ENCODE results near the gene TRMT1.

The TRMT1 gene

DNA sequence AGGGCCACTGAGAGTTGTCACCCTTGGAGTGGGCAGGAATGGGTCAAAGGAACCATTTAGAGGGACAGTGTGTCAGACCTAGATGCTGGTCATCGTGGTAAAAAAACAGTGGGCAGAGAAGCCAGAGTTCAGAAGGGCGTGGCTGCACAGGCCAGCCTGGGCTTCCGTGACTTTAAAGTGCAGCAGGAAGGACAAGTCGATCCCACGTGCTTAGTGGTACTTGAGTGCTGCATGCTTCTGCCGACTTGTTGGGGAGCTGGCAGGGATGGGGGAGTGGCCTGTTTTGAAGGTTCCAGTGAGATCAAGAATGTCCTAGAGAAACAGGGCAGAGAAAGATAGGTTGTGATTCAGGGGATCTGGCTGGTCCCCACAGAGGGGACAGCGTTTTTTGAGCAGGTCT is 30.9 kb downstream of the TRMT1 start:
- Histone ChIP-seq H3K4me3 (no peak overlapping the region), H3K27ac (peak overlapping the region in 1 of 2 donors; percentile 77)
- no peak for DNase-seq (ENCODE audit: low spot score)
- TF ChIP-seq, protein P1, sequence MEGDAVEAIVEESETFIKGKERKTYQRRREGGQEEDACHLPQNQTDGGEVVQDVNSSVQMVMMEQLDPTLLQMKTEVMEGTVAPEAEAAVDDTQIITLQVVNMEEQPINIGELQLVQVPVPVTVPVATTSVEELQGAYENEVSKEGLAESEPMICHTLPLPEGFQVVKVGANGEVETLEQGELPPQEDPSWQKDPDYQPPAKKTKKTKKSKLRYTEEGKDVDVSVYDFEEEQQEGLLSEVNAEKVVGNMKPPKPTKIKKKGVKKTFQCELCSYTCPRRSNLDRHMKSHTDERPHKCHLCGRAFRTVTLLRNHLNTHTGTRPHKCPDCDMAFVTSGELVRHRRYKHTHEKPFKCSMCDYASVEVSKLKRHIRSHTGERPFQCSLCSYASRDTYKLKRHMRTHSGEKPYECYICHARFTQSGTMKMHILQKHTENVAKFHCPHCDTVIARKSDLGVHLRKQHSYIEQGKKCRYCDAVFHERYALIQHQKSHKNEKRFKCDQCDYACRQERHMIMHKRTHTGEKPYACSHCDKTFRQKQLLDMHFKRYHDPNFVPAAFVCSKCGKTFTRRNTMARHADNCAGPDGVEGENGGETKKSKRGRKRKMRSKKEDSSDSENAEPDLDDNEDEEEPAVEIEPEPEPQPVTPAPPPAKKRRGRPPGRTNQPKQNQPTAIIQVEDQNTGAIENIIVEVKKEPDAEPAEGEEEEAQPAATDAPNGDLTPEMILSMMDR (IDR thresholded peaks at IDR 0.05): no peak

DNA sequence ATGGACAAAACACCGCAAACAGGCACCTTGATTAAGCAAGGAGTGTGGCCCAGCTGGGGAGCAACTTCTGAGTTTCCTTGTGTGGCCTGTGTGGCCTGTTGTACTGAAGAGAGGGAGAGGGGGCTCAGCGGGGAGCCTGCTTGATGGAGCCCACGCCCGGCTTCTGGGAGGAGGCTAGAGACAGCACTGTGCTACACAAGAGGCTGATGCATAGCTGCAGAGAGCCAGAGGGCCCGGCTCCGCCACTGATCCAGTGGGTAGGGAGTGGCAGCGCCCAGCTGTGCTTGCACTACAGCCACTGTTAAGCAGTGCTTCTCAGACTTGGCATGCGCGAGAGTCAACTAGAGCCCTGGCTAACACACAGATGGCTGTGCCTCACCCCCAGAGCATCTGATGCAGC is 32.9 kb downstream of the TRMT1 start:
- DNase-seq (ENCODE audit: low spot score): no peak
- TF ChIP-seq, protein P1 (IDR thresholded peaks at IDR 0.05): no peak
- peak overlapping the region; percentile 19 to 78 for H3K27ac ChIP-seq
- no peak overlapping the region for H3K4me3 ChIP-seq

DNA sequence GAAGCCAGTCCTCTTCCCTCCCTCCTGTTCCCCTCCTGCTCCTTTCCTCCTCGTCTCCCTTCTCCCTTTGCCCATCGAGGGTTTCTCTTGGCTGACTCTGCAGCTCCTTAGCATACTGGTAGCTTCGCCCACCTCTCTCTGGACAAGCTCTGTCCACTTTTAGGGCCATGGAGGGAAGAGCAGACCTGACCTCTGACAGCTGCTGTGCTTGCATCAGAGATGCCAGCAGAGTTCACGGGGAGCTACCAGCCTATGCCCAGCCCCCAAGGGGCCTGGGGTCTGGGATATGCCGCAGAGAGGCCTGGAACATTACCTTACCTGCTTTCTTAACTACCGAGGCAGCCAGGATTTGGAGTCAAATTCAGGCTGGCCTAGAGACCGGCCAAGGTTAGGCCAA is 33.5 kb downstream of the TRMT1 start:
- H3K27ac ChIP-seq: peak overlapping the region; percentile 37 to 78
- TF ChIP-seq, protein P1 (IDR thresholded peaks at IDR 0.05): no peak

DNA sequence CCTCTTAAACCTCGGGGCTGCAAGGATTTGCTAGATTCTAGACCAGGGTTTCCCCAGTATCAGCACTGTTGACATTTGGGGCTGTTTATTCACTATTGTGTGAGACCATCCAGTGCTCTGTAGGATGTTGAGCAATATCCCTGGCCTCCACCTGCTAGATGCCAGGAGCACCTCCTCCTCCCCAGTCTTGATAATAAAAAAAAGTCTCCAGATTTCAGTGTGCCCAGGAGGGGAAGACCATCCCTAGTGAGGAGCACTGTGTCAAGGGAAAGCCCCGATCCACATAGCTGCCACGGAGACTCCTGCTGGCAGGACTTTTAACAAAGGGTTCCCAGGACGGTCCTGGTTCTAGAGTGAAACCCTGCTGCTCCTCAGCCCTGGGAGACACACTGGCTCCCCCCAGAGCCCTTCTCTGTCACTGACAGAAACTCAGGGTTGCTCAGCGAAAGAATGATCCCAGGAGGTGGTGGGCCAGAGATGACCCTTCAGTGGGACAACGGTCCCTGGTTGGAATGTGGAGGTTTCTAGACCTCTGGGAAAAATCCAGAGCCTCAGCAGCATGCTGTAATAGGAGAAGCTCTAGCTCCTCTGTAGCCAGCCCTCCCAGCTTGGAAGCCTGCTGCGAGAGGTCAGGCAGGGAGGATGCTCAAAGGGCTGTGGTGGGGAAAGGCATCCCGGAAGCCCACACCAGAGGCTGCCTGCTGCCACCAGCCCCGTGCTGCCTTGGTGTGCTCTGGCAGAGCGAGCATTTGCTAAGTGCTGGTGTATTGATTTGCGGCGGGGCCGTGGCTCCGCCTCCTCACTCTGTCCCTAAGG is 34.1 kb downstream of the TRMT1 start:
- H3K27ac ChIP-seq: peak overlapping the region; percentile 37 to 78
- DNase-seq (ENCODE audit: low spot score): no peak
- no peak overlapping the region for H3K4me3 ChIP-seq
- TF ChIP-seq, protein P1 (IDR thresholded peaks at IDR 0.05): no peak

More for the DNA sequence above, 33.5 kb downstream of the TRMT1 start:
- DNase-seq (ENCODE audit: low spot score): no peak
- H3K4me3 ChIP-seq: no peak overlapping the region

DNA sequence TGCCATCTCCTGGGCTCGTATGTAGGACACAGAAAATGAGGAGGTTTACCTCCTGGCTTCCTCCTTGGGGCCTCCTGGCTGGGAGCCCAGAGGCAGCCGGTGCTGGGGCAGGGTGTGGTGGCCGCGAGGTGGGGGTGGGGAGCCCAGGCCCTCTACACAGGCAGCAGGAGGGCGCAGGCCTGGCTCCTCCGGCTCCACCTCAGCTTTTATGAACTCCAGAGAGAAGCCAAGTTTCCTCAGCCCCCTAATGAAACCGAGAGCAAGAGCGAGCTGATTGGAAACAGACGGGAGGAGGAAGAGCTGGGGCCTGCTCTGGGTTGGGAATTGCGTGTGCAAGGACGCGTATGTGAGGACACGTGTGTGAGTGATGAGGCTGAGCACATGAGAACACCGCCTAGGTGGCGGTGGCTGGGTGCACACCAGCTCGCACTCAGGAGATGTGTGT is 37.0 kb downstream of the TRMT1 start:
- Histone ChIP-seq H3K4me3 (no peak overlapping the region), H3K27ac (peak overlapping the region; percentile 61 to 78)
- TF ChIP-seq, protein P1 (IDR thresholded peaks at IDR 0.05): no peak
- no peak for DNase-seq (ENCODE audit: low spot score)

DNA sequence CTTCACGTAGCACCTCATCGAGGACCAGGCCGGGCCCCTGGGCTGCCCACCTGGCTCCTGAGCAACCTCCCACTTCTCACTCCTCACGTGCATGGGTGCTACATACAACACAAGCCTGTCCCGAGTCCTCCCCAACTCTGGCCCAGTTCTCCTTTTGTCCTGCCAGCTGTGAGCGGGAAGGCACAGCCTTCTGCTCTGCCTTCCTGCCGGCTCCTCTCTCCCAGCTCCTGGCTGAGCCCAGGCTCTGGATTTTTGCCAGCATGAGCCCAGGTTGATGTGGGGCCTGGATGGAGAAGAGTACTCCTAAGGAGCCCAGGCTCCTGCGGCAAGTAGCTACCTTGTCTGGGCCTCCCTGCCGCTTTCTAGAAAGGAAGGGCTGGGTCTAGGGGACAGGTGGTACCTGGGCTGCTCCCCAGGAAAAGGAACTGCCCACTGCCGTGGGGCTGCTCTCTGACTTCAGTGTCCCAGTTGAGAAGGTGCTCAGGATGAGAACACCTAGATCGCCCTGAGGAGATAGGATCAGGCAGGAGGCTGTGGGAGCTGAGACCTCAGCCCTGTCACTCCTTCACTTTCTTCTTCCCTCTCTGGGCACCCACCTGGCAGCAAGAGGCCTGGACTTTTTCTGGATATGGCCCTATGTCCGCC is 37.5 kb downstream of the TRMT1 start:
- TF ChIP-seq, protein P1 (IDR thresholded peaks at IDR 0.05): no peak

More for the DNA sequence above, 37.5 kb downstream of the TRMT1 start:
- Histone ChIP-seq H3K4me3 (no peak overlapping the region), H3K27ac (peak overlapping the region; percentile 61 to 78)
- no peak for DNase-seq (ENCODE audit: low spot score)
